NCI-H226 (cell line): ENCODE measurements around the gene KCTD15.

Experiments used
- DNase-seq: peaks from one replicate; pipeline ENCODE4 v3.0.0-alpha.2; 2015

KCTD15 gene

DNA sequence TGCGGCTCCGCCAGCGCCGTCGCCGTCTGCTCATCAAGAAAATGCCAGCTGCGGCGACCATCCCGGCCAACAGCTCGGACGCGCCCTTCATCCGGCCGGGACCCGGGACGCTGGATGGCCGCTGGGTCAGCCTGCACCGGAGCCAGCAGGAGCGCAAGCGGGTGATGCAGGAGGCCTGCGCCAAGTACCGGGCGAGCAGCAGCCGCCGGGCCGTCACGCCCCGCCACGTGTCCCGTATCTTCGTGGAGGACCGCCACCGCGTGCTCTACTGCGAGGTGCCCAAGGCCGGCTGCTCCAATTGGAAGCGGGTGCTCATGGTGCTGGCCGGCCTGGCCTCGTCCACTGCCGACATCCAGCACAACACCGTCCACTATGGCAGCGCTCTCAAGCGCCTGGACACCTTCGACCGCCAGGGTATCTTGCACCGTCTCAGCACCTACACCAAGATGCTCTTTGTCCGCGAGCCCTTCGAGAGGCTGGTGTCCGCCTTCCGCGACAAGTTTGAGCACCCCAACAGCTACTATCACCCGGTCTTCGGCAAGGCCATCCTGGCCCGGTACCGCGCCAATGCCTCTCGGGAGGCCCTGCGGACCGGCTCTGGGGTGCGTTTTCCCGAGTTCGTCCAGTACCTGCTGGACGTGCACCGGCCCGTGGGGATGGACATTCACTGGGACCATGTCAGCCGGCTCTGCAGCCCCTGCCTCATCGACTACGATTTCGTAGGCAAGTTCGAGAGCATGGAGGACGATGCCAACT, 24.4 kb upstream of the KCTD15 start:
- DNase-seq, result no peak

DNA sequence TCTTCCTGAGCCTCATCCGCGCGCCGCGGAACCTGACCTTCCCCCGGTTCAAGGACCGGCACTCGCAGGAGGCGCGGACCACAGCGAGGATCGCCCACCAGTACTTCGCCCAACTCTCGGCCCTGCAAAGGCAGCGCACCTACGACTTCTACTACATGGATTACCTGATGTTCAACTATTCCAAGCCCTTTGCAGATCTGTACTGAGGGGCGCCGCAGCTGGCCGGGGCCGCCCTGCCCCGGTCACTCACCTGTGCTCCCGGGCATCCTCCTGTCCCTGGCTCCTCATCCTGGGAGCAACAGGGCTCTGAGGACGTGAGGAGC, 23.9 kb upstream of the KCTD15 start:
- no peak for DNase-seq

DNA sequence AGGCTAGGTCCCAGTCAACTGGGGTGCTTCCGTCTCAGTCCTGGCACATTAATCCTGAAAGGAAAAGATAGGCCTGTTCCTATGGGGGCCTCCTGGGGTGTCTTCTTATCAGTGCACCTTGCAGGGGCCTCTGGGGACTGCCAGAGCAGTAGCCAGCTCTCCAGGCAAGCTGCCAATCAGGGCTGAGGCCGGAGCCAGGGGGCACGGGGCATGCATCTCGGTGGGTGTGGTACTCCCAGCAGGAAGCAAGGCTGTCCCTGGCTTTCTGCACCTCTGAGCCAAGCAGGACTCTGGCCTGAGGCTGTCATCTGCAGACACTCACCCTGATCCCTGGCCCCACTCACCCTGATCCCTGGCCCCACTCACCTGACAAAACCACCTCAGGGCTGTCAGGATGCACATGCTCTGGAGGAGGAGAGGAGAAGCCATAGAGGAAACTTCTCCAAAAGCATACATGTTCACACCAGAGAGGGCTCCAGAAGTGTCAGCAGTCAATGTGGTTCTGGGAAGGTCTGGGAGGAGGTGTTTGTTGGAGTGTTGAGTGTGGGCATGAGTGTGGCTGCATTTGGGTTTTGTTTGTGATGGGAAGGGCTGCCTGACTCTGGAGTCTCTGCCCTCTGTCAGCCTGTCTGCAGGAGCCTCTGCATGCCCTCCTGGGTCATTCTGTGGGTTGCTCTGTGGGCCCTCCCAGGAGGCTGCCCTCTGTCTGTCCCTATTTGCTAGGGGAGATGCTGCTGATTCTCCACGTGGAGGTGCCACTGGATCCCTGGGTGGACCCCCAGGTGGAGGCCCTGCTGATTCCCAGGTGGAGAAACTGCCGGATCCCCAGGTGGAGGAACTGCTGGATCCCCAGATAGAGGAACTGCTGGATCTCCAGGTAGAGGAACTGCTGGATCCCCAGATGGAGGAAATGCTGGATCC, 22.7 kb upstream of the KCTD15 start:
- no peak for DNase-seq

DNA sequence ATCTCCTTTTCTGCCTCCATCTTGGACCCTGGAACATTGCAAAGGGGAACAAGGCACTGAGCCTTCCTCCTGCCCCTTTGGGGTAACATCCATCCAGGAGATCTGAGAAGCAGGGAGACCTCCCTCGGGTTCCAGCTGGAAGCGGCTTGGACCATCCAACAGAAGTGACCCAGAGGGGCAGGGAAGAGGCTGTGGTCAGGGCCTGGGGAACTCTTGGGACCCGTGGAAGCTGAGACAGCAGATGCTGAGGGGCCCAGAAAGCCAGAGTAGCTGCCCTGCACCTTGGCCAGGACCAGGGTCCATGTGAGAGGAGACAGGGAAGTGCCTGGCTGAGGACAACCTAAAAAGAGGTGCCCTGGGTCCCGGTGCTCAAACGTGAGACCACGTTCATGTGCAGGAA, 21.9 kb upstream of the KCTD15 start:
- no peak for DNase-seq

GRCh38 chr19:33775731-33776487, 20.8 kb upstream of the KCTD15 start:
- no peak for DNase-seq

DNA sequence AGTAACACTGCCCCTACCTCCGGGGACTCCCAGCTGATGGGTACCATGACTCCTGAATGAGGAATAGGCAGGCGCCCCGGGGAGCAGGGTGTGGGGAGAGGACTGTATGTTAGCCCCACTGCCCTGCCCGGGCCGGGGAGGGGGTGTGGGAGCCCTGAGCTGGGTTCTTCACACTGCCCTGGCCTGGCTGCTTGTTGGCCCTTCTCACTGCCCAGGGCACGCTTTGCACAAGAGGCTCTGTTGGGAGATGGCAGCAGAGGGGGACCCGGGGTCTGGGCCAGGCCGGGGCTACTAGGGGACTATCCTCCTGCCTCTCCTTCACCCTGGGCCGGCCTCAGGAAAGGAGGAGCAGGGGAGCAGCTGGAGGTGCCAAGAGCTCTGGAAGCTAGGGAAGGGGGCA, 19.3 kb upstream of the KCTD15 start:
- no peak for DNase-seq

DNA sequence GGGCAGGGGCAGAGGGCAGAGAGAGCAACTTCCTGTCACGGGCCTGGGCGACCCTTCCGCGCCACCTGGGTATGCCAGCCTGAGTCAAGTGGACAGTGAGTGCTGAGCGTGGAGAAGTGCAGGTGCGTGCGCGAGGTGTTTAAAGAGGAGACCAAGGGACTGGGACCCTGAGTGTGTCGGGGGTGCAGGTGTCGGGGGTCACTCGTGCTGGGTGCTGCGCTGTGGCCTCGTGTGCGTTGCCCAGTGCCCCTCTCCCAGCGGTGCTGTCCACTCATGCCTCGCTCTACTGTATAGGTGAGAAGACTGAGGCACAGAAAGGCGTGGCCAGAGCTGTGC, 18.9 kb upstream of the KCTD15 start:
- no peak for DNase-seq

- DNase-seq, result peak; percentile 42
Measured at GRCh38 chr19:33778089-33778791, 18.4 kb upstream of the KCTD15 start.

- DNase-seq, result no peak
Measured at GRCh38 chr19:33779849-33780248, 16.8 kb upstream of the KCTD15 start.

DNA sequence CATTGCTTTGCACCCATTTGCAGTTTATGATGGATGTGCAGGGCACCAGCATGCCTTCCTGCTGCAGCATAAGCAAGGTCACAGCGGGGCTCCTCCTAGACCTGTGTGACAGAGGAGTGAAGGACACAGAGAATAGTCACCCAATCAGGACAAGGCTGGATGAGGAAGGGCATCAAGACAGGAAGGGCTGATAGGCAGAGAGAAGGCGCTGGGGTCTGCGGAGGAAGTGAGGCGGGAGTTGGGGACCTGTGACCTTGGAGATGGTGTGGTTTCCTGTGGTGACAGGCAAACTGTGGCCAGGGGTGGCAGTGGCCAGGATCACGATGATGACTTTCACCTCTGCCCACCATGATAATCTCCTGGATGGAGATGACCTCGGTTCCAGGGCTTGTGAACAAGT, 16.4 kb upstream of the KCTD15 start:
- DNase-seq, result no peak

DNA sequence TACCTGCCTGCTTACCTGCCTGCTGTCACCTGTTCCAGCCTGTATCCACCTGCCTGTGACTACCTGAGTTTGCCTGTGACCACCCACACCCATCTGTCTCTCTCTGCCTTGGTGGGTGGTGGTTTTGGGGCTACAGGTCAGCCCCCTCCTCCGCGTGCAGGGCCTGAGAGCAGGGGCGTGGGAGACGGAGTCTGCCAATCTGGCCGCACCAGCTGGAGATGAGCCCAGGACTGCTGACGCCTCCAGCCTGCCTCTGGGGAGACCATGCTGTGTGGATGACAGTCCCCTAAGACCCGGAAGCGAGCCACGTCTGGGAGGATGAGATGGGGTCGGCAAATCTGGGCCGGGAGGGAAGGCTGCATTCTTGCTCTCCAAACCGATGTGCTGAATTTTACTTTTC, 15.9 kb upstream of the KCTD15 start:
- DNase-seq, result no peak

- no peak for DNase-seq
Measured at GRCh38 chr19:33781415-33781935, 15.2 kb upstream of the KCTD15 start.

DNA sequence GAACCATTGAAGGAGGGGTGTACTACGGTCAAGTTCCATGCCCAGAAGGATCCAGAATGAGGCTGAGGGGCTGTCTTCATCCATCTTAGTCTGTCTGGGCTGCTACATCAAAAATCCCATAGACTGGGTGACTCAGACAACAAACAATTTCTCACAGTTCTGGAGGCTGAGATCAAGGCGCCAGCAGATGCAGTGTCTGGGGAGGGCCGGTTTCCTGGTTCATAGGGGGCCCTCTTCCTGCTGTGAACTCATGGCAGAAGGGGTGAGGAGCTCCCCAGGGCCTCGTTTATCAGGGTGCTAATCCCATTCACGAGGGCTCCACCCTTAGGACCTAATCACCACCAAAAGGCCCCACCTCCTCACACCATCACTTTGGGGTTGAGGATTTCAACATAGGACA, 14.7 kb upstream of the KCTD15 start:
- no peak for DNase-seq

GRCh38 chr19:33784432-33784831, 12.2 kb upstream of the KCTD15 start:
- no peak for DNase-seq

- no peak for DNase-seq
Measured at GRCh38 chr19:33785795-33786194, 10.9 kb upstream of the KCTD15 start.

- no peak for DNase-seq
Measured at GRCh38 chr19:33788676-33789075, 8.0 kb upstream of the KCTD15 start.

DNA sequence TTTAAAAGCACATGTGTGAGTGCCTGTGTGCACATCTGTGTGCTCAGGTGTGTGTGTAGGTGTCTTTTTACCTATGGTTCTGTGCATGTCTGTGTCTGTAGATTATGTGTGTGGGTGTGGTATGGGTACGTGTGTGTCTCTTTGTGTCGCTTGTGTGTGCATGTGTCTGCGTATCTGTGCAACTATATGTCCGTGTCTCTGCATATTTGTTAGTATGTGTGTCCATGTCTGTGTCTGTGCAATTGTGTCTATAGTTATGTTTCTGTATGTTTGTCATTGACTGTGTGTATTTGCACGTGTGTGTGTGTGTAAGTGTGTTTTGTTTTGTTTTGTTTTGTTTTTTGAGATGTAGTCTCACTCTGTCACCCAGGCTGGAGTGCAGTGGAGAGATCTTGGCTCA, 7.3 kb upstream of the KCTD15 start:
- DNase-seq, result no peak

DNA sequence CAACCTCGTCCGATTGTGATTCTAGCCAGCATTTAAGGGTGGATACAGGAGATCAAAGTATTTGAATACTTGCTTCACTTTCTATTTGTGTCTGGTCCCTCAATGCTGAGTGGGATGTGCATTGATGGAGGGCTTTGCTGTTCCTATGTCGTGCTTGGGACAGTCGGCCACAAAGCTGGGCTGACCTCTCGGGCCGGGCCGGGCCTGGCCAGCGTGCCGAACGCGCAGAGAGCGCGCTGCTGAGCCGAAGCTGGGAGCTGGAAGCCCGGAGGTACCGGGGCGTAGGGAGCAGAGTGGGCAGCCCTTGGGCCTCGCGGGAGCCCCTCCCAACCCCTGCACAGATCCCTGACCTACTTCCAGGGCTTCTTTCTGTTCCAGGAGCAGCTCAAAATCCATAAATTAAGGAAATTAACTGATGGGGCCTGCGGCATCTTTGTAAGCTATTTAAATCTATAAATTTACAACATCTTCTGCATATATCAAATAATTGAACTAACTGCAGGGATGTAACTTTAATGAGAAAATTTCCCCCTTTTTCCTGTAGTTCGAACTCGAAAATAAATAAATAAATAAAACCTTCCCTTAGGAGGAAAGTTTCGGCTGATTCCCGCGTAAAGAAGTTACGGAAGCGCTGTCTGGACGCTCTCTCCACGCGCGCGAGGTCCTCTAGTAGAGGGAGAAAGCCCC, 1.8 kb upstream of the KCTD15 start:
- no peak for DNase-seq

DNA sequence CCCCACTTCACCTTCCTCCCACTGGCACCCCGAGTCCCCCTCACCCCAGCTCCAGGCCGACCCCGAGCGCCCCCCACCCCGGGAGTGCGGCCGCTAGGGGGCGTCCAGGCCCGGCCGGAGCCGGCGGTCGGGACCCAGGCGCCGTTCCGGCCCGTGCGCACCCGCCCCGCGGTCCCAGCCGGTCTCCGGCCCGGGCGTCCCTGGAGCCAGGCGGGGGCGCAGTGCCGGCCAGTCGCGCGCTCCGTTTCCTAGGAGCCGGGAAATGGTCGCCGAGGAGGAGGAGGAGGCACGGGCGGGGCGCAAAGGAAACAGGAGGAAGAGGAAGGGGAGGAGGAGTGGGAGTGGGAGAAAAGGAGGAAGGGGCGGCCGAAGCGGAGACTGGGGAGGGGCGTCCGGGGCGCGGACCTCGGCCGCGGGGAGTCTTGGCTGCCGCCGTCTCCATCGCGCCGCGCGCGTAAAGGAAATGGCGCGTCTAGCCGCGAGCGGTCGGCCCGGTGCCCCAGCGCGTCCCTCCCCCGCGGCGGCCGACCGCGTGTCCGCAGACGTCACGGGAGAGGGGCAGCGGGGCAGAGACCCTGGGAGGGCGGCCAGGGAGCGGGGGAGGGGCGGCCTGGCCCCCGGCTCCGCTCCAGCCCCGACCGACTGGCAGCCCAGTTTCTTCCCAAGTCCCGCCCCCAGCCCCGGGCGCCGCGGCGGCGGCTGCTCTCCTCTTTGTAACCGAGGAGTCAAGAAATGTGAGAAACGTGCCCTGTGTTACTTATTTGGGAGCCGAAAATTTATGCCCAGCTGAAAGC, 1.1 kb upstream of the KCTD15 start:
- DNase-seq, result peak; percentile 83

DNA sequence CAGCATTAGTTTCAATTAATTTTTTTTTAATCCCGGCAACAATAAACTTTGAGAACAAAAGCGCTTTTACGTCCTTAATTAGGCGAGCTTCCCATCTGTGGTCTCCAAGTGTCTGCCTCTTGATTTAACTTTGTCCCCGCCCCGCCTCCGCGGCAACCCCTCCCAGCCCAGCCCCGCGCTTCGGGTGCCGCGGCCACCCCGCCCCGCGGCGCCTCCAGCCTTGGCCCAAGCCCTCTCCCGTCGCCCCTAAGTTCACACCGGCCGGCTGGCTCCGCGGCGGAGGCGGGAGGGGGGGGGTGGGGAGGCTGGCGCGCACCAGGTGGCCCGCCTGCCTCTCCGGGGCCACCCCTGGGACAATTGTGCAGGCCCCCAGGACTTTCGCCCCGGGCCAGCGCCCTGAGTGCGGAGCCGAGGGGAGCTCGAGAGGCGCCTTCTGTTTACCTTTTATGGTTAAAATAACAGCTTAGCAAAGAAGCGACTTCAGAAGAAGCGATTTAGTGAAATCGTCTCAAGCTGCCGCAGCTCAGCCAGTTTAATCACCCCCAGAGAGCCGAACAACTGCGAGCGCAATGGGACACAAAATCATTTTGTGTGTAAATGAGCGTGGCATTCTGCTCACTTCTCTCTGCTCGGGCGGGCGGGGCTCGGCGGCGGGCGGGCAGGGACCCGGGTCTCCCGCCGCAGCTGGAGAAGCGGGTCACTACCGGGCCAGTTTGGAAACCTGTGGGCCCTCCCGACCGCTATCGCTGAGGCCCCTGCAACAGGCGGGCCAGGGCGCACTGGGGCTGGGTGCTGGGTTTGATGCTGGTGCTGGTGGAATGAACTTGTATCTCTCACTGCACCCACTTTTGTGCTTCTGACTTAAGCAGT, 1.4 kb downstream of the KCTD15 start:
- no peak for DNase-seq
